K562 (cell line): Measurements from ENCODE around the gene MYOZ2. TPM values are rescaled to one million over a fixed set of nuclear protein-coding genes. Genes with fewer than 3 reads are reported as not detected.

ENCODE experiments used
- PHTF2 ChIP-seq: fragments of 250-450 bp; sonication (Bioruptor Pico); IDR thresholded peaks from 2 replicates; pipeline ENCODE4 v1.5.0; 2021; ENCODE audit warnings: mild to moderate bottlenecking
- ZNF583 ChIP-seq: fragments of 250-450 bp; sonication (Bioruptor Pico); IDR thresholded peaks from 2 replicates; pipeline ENCODE4 v1.4.0; 2020
- polyA plus RNA-seq, 8 experiments: library from polyadenylated mRNA; depleted of rRNA in 4 of 8; stranded (reverse) in 5 of 8; unstranded in 3 of 8; fragments of >200 nt; fragmentation: Nextera tagmentation in 2 of 8; fragmentation: Illumina TruSeq in 1 of 8; extraction: Ambion mirVana in 2 of 8; extraction: Trizol in 1 of 8; gene quantifications; 2 replicates each; pipeline versions ENCODE4 v1.2.1 to v1.2.3, GENCODE V29; 2011 to 2014; ENCODE audit warnings: inconsistent platforms in 1 of 8, missing spikeins in 1 of 8
- total RNA-seq, 7 experiments: library from RNA; depleted of rRNA in 6 of 7; stranded (reverse); fragments of >200 nt in 6 of 7; fragmentation: Illumina TruSeq in 2 of 7; extraction: Trizol in 2 of 7; gene quantifications; 2 replicates each; pipeline versions ENCODE4 v1.2.1 to v1.2.3, GENCODE V29; 2011 to 2021; ENCODE audit warnings: low replicate concordance in 1 of 7
- TF ChIP-seq, protein P1 (sequence below): fragments of 200-600 bp; sonication (generic); IDR thresholded peaks from one replicate; pipeline ENCODE4 v1.6.1; 2012; ENCODE audit warnings: mild to moderate bottlenecking, low read depth, low read length, inconsistent platforms

The MYOZ2 gene
- total and polyA plus RNA-seq, 9 of the 15 experiments (the other 6 are each of a cell fraction or from before 2014, with no cell fraction given), result not detected

DNA sequence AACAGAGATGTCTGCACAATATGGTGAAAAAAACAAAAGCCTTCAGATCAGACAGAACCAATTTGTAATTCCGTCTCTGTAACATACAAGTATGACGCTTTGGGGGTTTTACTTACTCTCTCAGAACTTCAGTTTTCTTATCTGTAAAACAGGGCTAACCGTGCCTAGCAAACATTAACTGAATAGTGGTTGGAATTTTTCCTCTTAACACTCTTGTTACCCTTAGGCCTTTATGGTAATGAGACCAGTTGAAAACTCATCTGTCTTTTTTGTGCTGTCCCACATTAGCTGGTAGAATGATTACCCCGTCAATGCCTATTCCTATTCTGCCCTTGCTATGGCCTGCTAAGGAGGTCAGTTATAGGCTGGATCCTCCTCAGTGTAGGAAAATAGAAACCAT, 4.5 kb upstream of the MYOZ2 start (continued):
- TF ChIP-seq, protein P1, sequence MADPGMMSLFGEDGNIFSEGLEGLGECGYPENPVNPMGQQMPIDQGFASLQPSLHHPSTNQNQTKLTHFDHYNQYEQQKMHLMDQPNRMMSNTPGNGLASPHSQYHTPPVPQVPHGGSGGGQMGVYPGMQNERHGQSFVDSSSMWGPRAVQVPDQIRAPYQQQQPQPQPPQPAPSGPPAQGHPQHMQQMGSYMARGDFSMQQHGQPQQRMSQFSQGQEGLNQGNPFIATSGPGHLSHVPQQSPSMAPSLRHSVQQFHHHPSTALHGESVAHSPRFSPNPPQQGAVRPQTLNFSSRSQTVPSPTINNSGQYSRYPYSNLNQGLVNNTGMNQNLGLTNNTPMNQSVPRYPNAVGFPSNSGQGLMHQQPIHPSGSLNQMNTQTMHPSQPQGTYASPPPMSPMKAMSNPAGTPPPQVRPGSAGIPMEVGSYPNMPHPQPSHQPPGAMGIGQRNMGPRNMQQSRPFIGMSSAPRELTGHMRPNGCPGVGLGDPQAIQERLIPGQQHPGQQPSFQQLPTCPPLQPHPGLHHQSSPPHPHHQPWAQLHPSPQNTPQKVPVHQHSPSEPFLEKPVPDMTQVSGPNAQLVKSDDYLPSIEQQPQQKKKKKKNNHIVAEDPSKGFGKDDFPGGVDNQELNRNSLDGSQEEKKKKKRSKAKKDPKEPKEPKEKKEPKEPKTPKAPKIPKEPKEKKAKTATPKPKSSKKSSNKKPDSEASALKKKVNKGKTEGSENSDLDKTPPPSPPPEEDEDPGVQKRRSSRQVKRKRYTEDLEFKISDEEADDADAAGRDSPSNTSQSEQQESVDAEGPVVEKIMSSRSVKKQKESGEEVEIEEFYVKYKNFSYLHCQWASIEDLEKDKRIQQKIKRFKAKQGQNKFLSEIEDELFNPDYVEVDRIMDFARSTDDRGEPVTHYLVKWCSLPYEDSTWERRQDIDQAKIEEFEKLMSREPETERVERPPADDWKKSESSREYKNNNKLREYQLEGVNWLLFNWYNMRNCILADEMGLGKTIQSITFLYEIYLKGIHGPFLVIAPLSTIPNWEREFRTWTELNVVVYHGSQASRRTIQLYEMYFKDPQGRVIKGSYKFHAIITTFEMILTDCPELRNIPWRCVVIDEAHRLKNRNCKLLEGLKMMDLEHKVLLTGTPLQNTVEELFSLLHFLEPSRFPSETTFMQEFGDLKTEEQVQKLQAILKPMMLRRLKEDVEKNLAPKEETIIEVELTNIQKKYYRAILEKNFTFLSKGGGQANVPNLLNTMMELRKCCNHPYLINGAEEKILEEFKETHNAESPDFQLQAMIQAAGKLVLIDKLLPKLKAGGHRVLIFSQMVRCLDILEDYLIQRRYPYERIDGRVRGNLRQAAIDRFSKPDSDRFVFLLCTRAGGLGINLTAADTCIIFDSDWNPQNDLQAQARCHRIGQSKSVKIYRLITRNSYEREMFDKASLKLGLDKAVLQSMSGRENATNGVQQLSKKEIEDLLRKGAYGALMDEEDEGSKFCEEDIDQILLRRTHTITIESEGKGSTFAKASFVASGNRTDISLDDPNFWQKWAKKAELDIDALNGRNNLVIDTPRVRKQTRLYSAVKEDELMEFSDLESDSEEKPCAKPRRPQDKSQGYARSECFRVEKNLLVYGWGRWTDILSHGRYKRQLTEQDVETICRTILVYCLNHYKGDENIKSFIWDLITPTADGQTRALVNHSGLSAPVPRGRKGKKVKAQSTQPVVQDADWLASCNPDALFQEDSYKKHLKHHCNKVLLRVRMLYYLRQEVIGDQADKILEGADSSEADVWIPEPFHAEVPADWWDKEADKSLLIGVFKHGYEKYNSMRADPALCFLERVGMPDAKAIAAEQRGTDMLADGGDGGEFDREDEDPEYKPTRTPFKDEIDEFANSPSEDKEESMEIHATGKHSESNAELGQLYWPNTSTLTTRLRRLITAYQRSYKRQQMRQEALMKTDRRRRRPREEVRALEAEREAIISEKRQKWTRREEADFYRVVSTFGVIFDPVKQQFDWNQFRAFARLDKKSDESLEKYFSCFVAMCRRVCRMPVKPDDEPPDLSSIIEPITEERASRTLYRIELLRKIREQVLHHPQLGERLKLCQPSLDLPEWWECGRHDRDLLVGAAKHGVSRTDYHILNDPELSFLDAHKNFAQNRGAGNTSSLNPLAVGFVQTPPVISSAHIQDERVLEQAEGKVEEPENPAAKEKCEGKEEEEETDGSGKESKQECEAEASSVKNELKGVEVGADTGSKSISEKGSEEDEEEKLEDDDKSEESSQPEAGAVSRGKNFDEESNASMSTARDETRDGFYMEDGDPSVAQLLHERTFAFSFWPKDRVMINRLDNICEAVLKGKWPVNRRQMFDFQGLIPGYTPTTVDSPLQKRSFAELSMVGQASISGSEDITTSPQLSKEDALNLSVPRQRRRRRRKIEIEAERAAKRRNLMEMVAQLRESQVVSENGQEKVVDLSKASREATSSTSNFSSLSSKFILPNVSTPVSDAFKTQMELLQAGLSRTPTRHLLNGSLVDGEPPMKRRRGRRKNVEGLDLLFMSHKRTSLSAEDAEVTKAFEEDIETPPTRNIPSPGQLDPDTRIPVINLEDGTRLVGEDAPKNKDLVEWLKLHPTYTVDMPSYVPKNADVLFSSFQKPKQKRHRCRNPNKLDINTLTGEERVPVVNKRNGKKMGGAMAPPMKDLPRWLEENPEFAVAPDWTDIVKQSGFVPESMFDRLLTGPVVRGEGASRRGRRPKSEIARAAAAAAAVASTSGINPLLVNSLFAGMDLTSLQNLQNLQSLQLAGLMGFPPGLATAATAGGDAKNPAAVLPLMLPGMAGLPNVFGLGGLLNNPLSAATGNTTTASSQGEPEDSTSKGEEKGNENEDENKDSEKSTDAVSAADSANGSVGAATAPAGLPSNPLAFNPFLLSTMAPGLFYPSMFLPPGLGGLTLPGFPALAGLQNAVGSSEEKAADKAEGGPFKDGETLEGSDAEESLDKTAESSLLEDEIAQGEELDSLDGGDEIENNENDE, result no peak
- TF ChIP-seq ZNF583, result no peak
- TF ChIP-seq PHTF2 (CRISPR knock-in tag), result no peak
